Fibroblast of pulmonary artery (primary cell): ENCODE measurements around the gene ASCC3.
A peak's percentile ranks its signal among the peaks of the same experiment; 100 is the strongest.

Experiments used
- DNase-seq: peaks from one replicate; pipeline ENCODE4 v3.0.0-alpha.2; 2010; ENCODE audit warnings: low read depth
- H3K4me3 ChIP-seq: replicated peaks from 2 replicates; pipeline ENCODE4 v1.5.1; 2011; ENCODE audit warnings: low read depth, mild to moderate bottlenecking, control low read depth, low read length, moderate library complexity
- TF ChIP-seq, protein P1 (sequence below): IDR thresholded peaks from 2 replicates; pipeline ENCODE4 v1.5.1; 2011; ENCODE audit warnings: mild to moderate bottlenecking, control low read depth, low read length, inconsistent platforms; ENCODE audit errors: missing control alignments

ASCC3 gene

GRCh38 chr6:100484474-100484873 is 396.7 kb downstream of the ASCC3 start:
- H3K4me3 ChIP-seq: no peak overlapping the region
- no peak for DNase-seq
- TF ChIP-seq, protein P1, sequence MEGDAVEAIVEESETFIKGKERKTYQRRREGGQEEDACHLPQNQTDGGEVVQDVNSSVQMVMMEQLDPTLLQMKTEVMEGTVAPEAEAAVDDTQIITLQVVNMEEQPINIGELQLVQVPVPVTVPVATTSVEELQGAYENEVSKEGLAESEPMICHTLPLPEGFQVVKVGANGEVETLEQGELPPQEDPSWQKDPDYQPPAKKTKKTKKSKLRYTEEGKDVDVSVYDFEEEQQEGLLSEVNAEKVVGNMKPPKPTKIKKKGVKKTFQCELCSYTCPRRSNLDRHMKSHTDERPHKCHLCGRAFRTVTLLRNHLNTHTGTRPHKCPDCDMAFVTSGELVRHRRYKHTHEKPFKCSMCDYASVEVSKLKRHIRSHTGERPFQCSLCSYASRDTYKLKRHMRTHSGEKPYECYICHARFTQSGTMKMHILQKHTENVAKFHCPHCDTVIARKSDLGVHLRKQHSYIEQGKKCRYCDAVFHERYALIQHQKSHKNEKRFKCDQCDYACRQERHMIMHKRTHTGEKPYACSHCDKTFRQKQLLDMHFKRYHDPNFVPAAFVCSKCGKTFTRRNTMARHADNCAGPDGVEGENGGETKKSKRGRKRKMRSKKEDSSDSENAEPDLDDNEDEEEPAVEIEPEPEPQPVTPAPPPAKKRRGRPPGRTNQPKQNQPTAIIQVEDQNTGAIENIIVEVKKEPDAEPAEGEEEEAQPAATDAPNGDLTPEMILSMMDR: no peak

DNA sequence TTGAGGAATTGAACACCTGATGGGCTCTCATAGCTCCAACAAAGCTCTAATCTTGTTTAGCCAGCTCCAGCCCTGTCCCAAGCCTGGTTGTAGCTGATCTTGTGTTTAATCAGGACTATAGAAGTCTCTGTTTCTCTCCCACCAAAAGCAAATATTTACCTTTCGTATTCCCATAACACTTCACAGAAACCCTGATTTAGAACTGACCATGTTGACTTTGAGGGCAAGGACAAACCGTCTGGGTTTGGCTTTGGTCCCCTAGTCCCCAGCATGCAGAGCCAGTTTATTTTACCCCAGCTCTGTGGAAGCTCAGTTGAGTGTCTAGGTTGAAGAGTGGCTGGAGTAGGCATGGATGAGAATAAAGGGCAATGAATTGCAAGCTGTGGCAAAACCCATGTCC is 398.4 kb downstream of the ASCC3 start:
- H3K4me3 ChIP-seq: no peak overlapping the region
- DNase-seq: no peak
- TF ChIP-seq, protein P1: no peak

- peak; percentile 71 for DNase-seq
- TF ChIP-seq, protein P1: peak; percentile 79
- no peak overlapping the region for H3K4me3 ChIP-seq
Measured at GRCh38 chr6:100479179-100480035, 401.7 kb downstream of the ASCC3 start.

- no peak for DNase-seq
- H3K4me3 ChIP-seq: no peak overlapping the region
- TF ChIP-seq, protein P1: no peak
Measured at GRCh38 chr6:100475554-100476320, 405.4 kb downstream of the ASCC3 start.

DNA sequence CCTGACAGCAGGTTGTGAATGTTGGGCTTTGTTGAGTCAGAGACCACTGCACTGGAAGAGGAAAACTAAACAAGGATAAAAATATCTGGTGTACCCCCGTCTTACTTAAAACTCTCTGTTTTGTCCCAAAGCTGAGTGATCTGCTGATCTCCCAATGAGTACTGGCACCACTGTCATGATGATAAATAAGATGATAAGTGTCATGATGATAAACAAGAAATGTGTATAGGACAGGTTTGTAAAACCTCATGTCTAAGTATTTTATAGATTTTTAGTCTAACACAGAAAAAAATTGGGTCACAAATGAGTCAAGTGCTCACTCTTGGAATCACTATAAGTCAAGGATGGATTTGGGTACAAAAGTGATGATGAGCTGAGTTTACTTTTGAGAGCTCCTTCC is 407.9 kb downstream of the ASCC3 start:
- TF ChIP-seq, protein P1: no peak
- no peak for DNase-seq
- no peak overlapping the region for H3K4me3 ChIP-seq

GRCh38 chr6:100472674-100473073 is 408.5 kb downstream of the ASCC3 start:
- TF ChIP-seq, protein P1: no peak
- no peak for DNase-seq
- H3K4me3 ChIP-seq: no peak overlapping the region
